ENCODE results near the gene TMEM156. TPM values are rescaled to one million over a fixed set of nuclear protein-coding genes. Genes with fewer than 3 reads are reported as not detected.

Gene TMEM156
- total RNA-seq, 2 donors from 2014 or later, result not detected

DNA sequence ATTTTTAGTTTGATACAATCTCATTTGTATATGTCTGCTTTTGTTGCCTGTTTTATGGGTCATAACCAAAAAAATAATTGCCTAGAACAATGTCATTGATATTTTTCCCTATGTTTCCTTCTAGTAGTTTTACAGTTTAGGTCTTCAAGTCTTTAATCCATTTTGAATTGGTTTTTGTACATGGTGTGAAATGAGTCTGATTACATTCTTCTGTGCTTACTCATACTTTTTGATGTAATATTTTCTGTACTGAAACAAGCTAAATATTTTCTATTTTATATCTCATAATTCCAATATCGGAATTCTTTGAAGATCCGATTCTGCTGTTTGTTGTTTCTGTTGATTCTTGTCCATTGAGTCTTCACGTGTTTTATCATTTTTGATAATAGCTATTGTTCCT, 10.6 kb downstream of the TMEM156 start:
- TF ChIP-seq, protein P1, sequence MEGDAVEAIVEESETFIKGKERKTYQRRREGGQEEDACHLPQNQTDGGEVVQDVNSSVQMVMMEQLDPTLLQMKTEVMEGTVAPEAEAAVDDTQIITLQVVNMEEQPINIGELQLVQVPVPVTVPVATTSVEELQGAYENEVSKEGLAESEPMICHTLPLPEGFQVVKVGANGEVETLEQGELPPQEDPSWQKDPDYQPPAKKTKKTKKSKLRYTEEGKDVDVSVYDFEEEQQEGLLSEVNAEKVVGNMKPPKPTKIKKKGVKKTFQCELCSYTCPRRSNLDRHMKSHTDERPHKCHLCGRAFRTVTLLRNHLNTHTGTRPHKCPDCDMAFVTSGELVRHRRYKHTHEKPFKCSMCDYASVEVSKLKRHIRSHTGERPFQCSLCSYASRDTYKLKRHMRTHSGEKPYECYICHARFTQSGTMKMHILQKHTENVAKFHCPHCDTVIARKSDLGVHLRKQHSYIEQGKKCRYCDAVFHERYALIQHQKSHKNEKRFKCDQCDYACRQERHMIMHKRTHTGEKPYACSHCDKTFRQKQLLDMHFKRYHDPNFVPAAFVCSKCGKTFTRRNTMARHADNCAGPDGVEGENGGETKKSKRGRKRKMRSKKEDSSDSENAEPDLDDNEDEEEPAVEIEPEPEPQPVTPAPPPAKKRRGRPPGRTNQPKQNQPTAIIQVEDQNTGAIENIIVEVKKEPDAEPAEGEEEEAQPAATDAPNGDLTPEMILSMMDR (conservative IDR thresholded peaks at IDR 0.05), result no peak
- Mint-ChIP-seq H3K4me3 (no peak overlapping the region), H3K9me3 (peaks cover 2% of the 10 kb centered on the region), H3K27me3 (ENCODE audit: insufficient read depth) (no peaks in the 10 kb centered on the region), H3K36me3 (ENCODE audit: low read depth) (no peaks in the 10 kb centered on the region), H3K4me1 (no peaks in the 10 kb centered on the region), H3K27ac (no peak overlapping the region)
- no peak for DNase-seq
- Histone ChIP-seq H3K27ac (ENCODE audit: low read depth, low read length) (no peak overlapping the region), H3K9me3 (ENCODE audit: control insufficient read depth, low read length) (no peaks in the 10 kb centered on the region), H3K4me3 (ENCODE audit: low read length) (no peak overlapping the region), H3K4me1 (ENCODE audit: control insufficient read depth, insufficient read depth, low read length) (no peaks in the 10 kb centered on the region), H3K9ac (ENCODE audit: extremely low read depth, low read length, poor library complexity, severe bottlenecking) (no peak overlapping the region), H3K36me3 (ENCODE audit: control insufficient read depth, insufficient read depth, low read length) (no peaks in the 10 kb centered on the region), H3K27me3 (ENCODE audit: control insufficient read depth, insufficient read depth, low read length, poor library complexity, severe bottlenecking) (no peaks in the 10 kb centered on the region)
- WGBS, 2 experiments (ENCODE audit: insufficient coverage in 1 of 2, insufficient read length in 1 of 2), result 97% methylated on average over 3 of the region's 3 CpGs; no CpG with 5 or more reads in 1 of the 2 experiments

DNA sequence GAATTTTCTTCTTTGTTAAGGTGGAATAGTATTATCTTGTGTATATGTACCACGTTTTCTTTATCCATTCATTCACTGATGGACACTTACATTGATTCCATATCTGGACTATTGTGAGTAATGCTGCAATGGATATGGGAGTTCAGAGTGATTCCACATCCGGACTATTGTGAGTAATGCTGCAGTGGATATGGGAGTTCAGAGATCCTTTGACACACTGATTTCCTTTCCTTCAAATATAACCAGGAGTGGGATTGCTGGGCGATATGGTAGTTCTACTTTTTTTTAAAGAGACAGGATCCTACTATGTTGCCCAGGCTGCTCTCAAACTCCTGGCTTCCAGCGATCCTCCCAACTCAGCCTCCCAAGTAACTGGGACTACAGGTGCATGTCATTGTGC, 12.1 kb downstream of the TMEM156 start:
- no peaks in the 10 kb centered on the region for H3K27me3 Mint-ChIP-seq (ENCODE audit: insufficient read depth)
- TF ChIP-seq, protein P1 (conservative IDR thresholded peaks at IDR 0.05), result no peak
- no peak overlapping the region for H3K4me3 Mint-ChIP-seq
- peaks cover 2% of the 10 kb centered on the region for H3K9me3 Mint-ChIP-seq
- no peaks in the 10 kb centered on the region for H3K36me3 ChIP-seq (ENCODE audit: control insufficient read depth, insufficient read depth, low read length)
- H3K4me1 Mint-ChIP-seq, result no peaks in the 10 kb centered on the region
- no peaks in the 10 kb centered on the region for H3K4me1 ChIP-seq (ENCODE audit: control insufficient read depth, insufficient read depth, low read length)
- no peak overlapping the region for H3K9ac ChIP-seq (ENCODE audit: extremely low read depth, low read length, poor library complexity, severe bottlenecking)
- no peaks in the 10 kb centered on the region for H3K36me3 Mint-ChIP-seq (ENCODE audit: low read depth)
- no peaks in the 10 kb centered on the region for H3K27me3 ChIP-seq (ENCODE audit: control insufficient read depth, insufficient read depth, low read length, poor library complexity, severe bottlenecking)
- WGBS, 2 experiments (ENCODE audit: insufficient coverage in 1 of 2, insufficient read length in 1 of 2), result 90 to 95% methylated on average over 3 to 4 of the region's 4 CpGs
- H3K9me3 ChIP-seq (ENCODE audit: control insufficient read depth, low read length), result no peaks in the 10 kb centered on the region
- H3K4me3 ChIP-seq (ENCODE audit: low read length), result no peak overlapping the region
- H3K27ac ChIP-seq (ENCODE audit: low read depth, low read length), result no peak overlapping the region
- no peak for DNase-seq
- no peak overlapping the region for H3K27ac Mint-ChIP-seq

DNA sequence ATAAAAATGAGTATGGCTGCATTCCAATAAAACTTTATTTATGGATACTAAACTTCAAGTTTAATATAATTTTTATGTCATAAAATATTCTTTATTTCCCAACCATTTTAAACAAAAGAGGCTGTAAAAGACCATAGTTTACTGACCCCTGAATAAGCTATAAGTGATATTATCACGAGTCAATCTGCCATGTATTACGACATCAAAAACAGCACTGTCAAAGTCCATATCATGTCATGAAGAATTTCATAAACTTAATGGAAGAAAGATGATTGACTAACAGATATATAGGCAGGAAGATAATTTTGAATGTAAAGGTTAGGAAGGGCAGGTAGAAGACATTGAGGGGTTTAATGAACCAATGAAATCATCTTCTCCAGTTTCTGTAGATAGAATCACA, 18.2 kb downstream of the TMEM156 start:
- TF ChIP-seq, protein P1 (conservative IDR thresholded peaks at IDR 0.05), result no peak
- Mint-ChIP-seq H3K36me3 (ENCODE audit: low read depth) (no peaks in the 10 kb centered on the region), H3K9me3 (peaks cover 2% of the 10 kb centered on the region), H3K4me1 (no peaks in the 10 kb centered on the region), H3K27me3 (ENCODE audit: insufficient read depth) (no peaks in the 10 kb centered on the region), H3K27ac (no peak overlapping the region), H3K4me3 (no peak overlapping the region)
- DNase-seq, result no peak
- H3K36me3 ChIP-seq (ENCODE audit: control insufficient read depth, insufficient read depth, low read length), result no peaks in the 10 kb centered on the region
- H3K27me3 ChIP-seq (ENCODE audit: control insufficient read depth, insufficient read depth, low read length, poor library complexity, severe bottlenecking), result no peaks in the 10 kb centered on the region
- WGBS, 2 experiments (ENCODE audit: insufficient coverage in 1 of 2, insufficient read length in 1 of 2), result 98% methylated on average over 2 of the region's 2 CpGs; no CpG with 5 or more reads in 1 of the 2 experiments
- H3K4me1 ChIP-seq (ENCODE audit: control insufficient read depth, insufficient read depth, low read length), result no peaks in the 10 kb centered on the region
- no peaks in the 10 kb centered on the region for H3K9me3 ChIP-seq (ENCODE audit: control insufficient read depth, low read length)
- no peak overlapping the region for H3K27ac ChIP-seq (ENCODE audit: low read depth, low read length)
- H3K9ac ChIP-seq (ENCODE audit: extremely low read depth, low read length, poor library complexity, severe bottlenecking), result no peak overlapping the region
- H3K4me3 ChIP-seq (ENCODE audit: low read length), result no peak overlapping the region

Measured in endodermal cell (in vitro differentiated cells).